ENCODE data around the gene FAM217A.

The FAM217A gene

GRCh38 chr6:4025681-4026080 is 53.3 kb downstream of the FAM217A start:
- DNase-seq (ENCODE audit: low spot score), result no peak
- no peak overlapping the region for H3K27ac ChIP-seq
- H3K4me3 ChIP-seq, result no peak overlapping the region
- no peak for TF ChIP-seq CTCF (IDR thresholded peaks at IDR 0.05)

- H3K4me3 ChIP-seq, result peak overlapping the region; percentile 93
- DNase-seq (ENCODE audit: low spot score), result no peak
- no peak for TF ChIP-seq CTCF (IDR thresholded peaks at IDR 0.05)
- H3K27ac ChIP-seq, result peak overlapping the region in 1 of 2 donors; percentile 27
Observed at GRCh38 chr6:4023240-4023639, 55.7 kb downstream of the FAM217A start.

- no peak for TF ChIP-seq CTCF (IDR thresholded peaks at IDR 0.05)
- Histone ChIP-seq H3K4me3 (peak overlapping the region; percentile 93), H3K27ac (peak overlapping the region; percentile 94 to 98)
- DNase-seq (ENCODE audit: low spot score), result no peak
Observed at GRCh38 chr6:4021854-4022695, 56.9 kb downstream of the FAM217A start.

- peak overlapping the region; percentile 93 for H3K4me3 ChIP-seq
- TF ChIP-seq CTCF (IDR thresholded peaks at IDR 0.05), result no peak
- DNase-seq (ENCODE audit: low spot score), result peak; percentile 97
- H3K27ac ChIP-seq, result peak overlapping the region; percentile 94 to 98
Observed at GRCh38 chr6:4021133-4021853, 57.6 kb downstream of the FAM217A start.

- H3K4me3 ChIP-seq, result peak overlapping the region; percentile 93
- no peak for TF ChIP-seq CTCF (IDR thresholded peaks at IDR 0.05)
- no peak for DNase-seq (ENCODE audit: low spot score)
- peak overlapping the region; percentile 94 to 98 for H3K27ac ChIP-seq
Observed at GRCh38 chr6:4020822-4021132, 58.2 kb downstream of the FAM217A start.

- no peak for TF ChIP-seq CTCF (IDR thresholded peaks at IDR 0.05)
- peak overlapping the region; percentile 97 for H3K27ac ChIP-seq
- peak overlapping the region; percentile 84 for H3K4me3 ChIP-seq
- no peak for DNase-seq (ENCODE audit: low spot score)
Observed at GRCh38 chr6:4018924-4019236, 60.1 kb downstream of the FAM217A start.

Measured in coronary artery (tissue), 2 donors.